Kidney epithelial cell (primary cell): Measurements from ENCODE around the gene SLC35F1. TPM values are rescaled to one million over a fixed set of nuclear protein-coding genes. Genes with fewer than 3 reads are reported as not detected.

ENCODE experiments used
- DNase-seq: peaks from one replicate; pipeline ENCODE4 v3.0.0-alpha.2; 2010; ENCODE audit warnings: low read depth
- H3K27me3 ChIP-seq: 2 replicates; pipeline ENCODE4 v1.6.0; 2011; ENCODE audit warnings: low read length; ENCODE audit not compliant: control insufficient read depth, insufficient read depth
- H3K36me3 ChIP-seq: 2 replicates; pipeline ENCODE4 v1.5.1; 2011; ENCODE audit warnings: low read length; ENCODE audit not compliant: control insufficient read depth, insufficient read depth
- H3K4me3 ChIP-seq: 2 replicates; pipeline ENCODE4 v1.5.1; 2011; ENCODE audit warnings: low read depth, mild to moderate bottlenecking, control low read depth, low read length
- CTCF ChIP-seq: IDR thresholded peaks from 2 replicates; pipeline ENCODE4 v1.5.1; 2011; ENCODE audit warnings: mild to moderate bottlenecking, moderate library complexity, low read length, control low read depth, inconsistent platforms; ENCODE audit not compliant: insufficient read depth, poor library complexity, severe bottlenecking
- total RNA-seq: library from RNA; depleted of rRNA; stranded (reverse); fragments of >200 nt; gene quantifications from 2 replicates; pipeline ENCODE4 v1.2.3, GENCODE V29; 2015

Gene SLC35F1
- total RNA-seq, 1 donor from 2014 or later: 0.38 TPM

- no peak for DNase-seq
- TF ChIP-seq CTCF: no peak
- Histone ChIP-seq H3K4me3 (no peak overlapping the region), H3K36me3 (no peaks in the 10 kb centered on the region), H3K27me3 (no peaks in the 10 kb centered on the region)
Measured at GRCh38 chr6:118295336-118295735, 388.3 kb downstream of the SLC35F1 start.

- Histone ChIP-seq H3K36me3 (no peaks in the 10 kb centered on the region), H3K27me3 (no peaks in the 10 kb centered on the region), H3K4me3 (no peak overlapping the region)
- no peak for DNase-seq
- TF ChIP-seq CTCF: no peak
Measured at GRCh38 chr6:118296129-118296901, 389.3 kb downstream of the SLC35F1 start.

GRCh38 chr6:118297821-118298220 is 390.8 kb downstream of the SLC35F1 start:
- Histone ChIP-seq H3K4me3 (no peak overlapping the region), H3K27me3 (no peaks in the 10 kb centered on the region), H3K36me3 (no peaks in the 10 kb centered on the region)
- TF ChIP-seq CTCF: no peak
- DNase-seq: no peak

GRCh38 chr6:118298476-118299427 is 391.7 kb downstream of the SLC35F1 start:
- Histone ChIP-seq H3K27me3 (no peaks in the 10 kb centered on the region), H3K4me3 (no peak overlapping the region), H3K36me3 (no peaks in the 10 kb centered on the region)
- no peak for DNase-seq
- TF ChIP-seq CTCF: no peak

- no peak for DNase-seq
- no peaks in the 10 kb centered on the region for H3K36me3 ChIP-seq
- H3K27me3 ChIP-seq: no peaks in the 10 kb centered on the region
Measured at GRCh38 chr6:118299457-118299856, 392.4 kb downstream of the SLC35F1 start.

More at GRCh38 chr6:118299457-118299856, 392.4 kb downstream of the SLC35F1 start:
- TF ChIP-seq CTCF: no peak
- H3K4me3 ChIP-seq: no peak overlapping the region
